Glomerular visceral epithelial cell (primary cell): ENCODE results near the gene JUND.

Experiments used
- DNase-seq: peaks from one replicate; pipeline ENCODE4 v3.0.0-alpha.2; 2016; ENCODE audit errors: extremely low spot score

The JUND gene

DNA sequence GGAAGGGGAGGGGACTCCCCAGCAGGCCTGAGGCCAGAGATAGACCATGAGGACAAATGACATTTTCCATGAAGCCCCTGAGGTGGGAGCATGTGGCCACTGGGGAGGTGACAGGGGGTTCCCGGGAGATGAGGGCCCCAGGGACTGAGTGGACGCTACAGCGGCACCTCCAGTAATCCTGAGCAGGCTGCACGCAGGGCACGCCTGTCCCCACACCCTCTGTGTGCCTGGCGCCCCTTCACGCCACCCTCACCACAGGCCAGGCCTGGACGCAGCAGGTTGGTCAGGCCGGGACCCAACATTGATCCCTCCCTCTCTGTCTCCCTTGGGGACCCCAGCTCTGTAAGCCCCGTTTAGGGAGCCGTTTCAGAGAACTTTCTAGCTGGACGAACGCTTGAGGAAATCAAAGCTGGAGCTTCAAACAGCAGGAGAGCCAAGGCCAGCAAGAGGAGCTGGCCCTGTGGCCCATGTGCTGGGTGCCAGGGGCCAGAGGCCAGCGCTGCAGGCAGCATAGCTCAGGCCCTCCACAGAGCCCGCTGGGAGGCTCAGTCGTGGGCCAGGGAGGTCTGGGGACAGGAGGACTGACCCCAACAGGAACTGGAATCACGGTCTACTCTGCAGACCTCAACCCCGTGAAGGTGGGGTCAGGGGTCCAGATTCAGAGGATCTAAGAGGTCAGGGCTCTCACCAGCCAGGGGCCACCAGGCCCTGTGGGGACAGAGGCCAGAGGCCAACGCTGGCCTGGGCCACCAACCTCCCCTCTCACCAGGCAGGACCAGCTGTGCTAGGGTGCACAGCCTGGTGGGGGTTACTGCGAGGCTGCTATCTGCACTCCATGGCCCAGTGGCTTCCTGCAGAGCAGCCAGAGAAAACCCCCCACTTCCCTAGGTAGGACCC is 26.9 kb upstream of the JUND start:
- DNase-seq: no peak

DNA sequence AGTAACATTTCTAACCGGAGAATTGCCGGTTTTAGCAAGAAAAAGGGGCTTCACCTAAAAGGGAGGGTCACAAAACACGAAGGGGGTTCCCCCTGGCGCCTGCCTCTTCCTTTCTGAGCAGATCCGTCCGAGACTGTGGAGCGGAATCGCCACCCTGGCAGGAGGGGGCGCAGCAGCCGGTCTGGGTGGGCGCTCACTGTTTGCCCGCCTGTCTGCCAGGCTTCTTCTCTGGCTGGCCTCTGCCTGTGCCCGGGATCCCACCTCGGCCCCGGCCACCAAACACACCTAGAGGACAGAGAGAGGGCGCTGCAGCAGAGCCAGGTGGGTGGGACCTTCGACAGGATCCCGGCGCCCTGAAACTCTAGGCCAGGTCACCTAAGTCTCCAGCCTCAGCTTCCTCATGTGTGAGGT is 25.9 kb upstream of the JUND start:
- no peak for DNase-seq

DNA sequence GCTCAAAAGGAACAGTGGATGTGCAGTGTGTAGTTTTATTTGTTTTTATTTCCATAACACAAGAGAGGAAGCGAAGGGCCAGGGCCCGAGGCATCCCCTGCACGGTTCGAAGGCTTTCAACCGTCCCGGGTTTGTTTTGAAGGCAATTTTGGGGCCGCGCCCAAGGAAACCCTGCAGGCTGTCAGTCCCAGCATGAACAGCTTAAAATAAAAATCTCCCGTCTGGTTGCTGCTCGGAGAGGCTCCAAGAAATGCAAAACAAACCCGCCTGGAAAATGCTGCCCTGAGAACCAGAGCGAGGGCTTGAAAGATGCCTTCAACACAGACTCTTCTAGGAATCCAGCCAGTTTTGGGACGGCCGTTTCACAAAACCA is 25.5 kb upstream of the JUND start:
- no peak for DNase-seq

DNA sequence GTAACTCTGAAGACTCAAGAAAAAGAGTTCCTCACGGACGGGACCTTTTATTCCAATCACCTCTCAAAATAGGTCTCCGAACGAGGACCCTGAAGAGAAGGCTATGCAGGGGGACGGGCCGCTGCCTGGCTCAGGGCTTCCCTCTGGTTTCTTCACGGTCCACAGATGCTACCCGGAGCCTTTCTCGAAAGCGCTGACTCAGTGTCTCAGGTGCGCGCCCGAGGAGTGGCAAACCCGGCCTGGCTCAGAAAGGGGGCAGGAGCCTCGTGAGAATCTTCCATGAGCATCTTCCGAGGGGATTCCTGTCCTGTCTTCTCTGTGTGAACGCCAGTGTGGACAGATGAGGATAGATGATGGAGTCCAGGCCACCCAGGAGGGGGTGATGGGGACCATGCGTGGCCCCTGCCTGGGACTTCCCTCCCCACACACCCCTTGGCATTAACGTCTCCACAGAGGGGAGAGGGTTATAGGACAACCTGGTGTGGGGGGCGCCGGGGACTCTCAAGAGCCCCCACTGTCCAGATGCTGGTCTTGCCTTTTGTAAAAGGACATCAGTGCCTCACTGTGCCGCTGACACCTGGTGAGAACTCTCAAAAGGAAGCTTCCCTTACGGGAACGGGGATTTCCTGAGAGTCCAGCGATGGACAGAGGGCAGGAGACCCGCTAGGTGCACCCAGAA is 24.9 kb upstream of the JUND start:
- DNase-seq: no peak

- peak; percentile 78 for DNase-seq
These were observed 23.3 kb upstream of the JUND start for GRCh38 chr19:18304458-18305310.

GRCh38 chr19:18304208-18304457 is 22.7 kb upstream of the JUND start:
- DNase-seq: no peak

DNA sequence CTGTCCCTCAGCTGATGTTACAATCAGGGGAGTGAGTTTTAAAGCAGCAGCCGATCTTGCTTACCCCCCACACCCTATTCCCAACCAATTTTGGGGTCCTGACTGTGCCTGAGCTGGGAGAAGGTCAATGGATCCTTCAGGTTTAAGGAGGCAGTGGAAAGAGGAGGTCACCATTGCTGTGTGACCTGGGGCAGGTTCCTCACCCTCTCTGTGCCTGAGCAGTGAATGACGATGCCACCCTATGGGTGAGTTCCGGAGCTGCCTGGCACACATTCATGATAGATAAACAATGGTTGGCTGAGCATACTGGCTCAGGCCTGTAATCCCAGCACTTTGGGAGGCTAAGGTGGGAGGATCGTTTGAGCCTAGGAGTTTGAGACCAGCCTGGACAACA is 20.3 kb upstream of the JUND start:
- no peak for DNase-seq

DNA sequence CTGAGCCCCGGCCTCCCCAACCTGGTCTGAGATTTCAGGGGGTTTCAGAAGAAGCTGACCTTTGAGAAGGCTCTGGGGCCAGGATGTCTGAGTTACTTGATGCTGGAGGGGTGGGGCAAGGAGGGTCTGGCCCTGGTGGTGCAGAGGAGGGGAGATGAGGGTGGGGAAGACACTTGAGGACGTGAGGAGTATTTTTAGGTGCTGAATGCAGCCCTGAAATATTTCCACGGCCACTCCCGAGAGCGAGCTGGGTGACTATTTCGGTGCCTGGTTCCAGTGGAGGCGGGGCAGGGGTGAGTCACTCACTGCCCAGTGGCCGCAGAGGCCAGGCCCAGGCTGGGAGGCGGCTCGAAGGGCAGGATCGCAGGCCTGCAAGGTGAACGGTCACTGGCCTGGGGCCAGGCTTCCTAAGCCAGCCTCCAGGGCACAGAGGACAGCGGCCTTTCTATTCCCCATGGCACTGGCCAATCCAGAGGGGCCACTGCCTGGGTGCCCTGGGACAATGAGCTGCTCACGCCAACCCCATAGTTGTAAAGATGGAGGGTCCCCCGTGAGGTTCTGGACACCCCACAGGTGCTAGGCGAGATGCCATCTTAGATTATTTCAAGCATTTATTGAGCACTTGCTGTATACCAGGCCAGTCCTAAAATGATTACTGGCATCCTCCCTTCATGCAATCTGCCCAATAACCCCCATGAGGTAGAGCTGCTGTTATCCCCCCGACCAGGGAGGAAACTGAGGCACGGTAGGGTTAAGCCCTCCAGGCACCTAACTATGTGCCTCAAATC is 19.7 kb upstream of the JUND start:
- DNase-seq: peak; percentile 84

GRCh38 chr19:18299654-18300053 is 18.2 kb upstream of the JUND start:
- no peak for DNase-seq

DNA sequence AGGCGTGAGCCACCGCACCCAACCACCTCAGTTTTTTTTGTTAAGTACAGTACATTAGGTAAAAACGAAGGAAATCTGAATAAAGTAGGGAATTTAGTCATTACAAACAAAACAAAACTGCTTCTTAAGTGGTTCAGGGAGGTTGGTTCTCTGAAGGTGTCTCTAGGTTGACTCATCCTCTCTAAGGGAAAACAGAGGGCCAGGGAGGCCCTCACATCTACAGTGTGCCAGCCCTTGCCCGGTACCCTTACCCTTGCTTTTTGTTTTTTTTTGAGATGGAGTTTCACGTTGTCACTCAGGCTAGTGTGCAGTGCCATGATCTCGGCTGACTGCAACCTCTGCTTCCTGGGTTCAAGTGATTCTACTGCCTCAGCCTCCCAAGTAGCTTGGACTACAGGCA is 17.2 kb upstream of the JUND start:
- no peak for DNase-seq

- DNase-seq: no peak
These were observed 15.9 kb upstream of the JUND start for GRCh38 chr19:18297308-18297707.

GRCh38 chr19:18295034-18295451 is 13.6 kb upstream of the JUND start:
- no peak for DNase-seq

DNA sequence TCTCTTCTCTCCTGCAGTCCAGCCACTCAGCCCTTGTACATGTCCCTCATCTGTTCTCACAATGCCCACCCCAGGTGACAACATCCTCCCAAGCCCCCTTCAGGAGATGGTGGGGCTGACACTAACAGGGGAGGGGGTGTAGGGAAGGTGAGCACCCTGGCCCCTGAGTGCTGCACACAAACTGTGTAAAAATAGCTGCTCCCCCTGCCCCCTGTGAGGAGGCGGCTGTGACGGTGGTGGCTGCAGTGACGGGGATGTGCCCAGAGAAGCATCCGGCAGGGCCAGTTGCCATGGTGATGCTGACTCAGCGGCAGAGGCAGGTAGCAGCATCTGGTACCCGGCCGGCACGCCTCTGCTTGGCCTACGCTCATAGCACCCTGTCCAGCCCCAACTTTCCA is 13.0 kb upstream of the JUND start:
- DNase-seq: no peak

GRCh38 chr19:18293642-18294466 is 12.4 kb upstream of the JUND start:
- DNase-seq: no peak

DNA sequence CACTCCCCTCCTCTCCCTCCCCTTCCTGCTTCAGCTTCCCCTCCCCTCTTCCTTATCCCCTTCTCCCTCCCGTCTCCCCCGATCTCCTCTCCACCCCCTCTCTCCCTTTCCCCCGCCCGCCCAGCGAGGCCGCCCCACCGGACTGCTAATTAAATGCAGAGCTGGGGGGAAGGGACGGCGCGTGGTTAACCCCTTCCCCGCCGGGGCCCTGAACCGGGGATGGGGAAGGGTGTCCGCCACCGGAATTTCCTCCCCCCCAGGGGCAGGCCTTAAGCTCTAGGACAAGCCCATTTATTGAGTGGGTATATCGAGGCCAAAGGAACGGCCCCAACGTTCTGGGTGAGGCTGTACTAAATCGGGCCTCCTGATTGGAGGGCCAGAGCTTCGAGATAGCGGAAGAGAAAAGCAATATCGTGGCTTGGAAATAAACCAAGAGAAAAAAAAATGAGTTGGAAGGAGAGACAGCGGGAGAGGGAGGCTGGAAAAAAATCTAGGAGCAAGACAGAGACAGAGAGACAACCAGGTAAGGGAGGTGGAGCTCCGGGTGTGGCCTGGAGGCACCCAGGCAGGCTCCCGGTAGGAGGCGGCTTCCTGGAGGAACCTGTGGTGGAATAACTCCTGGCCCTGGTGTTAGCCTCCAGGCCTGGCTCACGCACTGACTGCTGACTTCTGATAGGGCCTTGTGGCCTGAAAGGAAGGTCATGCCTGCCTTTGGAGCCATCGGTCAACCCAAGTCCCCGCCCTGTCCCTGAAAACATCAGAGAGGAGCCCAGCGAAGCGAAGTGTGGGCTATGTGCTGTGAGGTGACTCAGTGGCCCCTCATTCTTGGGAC is 11.6 kb upstream of the JUND start:
- peak; percentile 34 for DNase-seq

GRCh38 chr19:18292462-18292809 is 11.0 kb upstream of the JUND start:
- no peak for DNase-seq

DNA sequence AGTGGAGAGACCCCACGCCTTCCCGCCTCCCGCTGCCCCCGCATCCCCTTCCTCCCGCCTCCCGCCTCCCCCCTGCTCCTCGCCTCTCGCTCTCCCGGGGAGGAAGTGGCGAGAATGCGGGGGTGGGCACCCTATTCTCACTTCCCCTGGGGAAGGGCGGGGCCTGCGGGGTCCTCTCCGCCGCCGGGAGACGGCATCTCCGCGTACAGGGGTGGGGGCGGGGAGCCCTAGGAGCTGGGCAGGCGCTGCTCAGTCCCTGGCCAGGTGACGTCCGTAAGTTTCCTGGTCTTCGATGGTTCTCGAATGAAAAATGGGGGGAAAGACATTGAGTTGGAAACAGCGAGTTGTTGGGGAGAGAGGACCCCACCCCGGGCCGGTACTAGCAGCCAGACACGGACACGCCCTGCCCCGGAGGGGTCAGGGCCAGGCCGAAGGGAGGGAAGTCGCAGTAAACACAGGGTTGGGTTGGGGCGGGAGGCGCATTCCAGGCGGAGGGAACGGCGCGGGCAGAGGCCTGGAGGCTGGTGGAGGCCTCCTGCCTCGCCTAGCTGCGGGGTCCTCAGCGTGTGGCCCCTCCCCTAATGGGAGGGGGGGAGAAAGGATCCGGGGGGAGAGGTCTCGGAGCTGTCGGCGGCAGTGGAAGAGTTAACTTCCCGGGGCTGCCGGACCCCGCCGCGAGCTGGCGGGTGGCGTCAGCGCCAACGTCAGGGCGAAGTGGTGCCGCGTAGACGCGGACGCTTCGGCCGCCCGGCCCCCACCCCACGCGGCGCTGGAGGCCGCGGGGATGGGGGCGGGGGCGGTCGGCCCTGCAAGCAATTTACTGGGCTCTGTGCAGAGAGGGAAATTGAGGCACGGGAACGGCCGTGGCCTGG is 10.4 kb upstream of the JUND start:
- DNase-seq: peak; percentile 61

DNA sequence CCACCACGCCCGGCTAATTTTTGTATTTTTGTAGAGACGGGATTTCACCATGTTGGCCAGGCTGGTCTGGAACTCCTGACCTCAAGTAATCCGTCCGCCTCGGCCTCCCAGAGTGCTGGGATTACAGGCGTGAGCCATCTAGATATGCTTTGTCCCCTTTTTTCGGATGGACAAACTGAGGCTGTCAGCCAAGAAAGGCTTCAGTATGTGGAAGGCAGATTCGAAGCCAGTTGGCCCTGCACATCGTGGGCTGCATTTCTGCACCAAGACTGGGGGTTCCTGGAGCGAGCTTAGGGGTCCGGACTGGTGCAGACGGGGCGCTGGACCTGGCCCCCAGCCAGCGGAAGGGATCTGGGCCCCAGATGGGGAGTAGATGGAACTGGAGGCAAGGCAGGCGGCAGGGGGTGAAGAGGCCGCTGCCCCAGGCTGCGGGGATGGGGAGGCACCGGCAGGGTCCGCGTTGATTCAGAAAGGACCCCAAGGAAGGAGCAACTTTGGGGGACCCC is 9.7 kb upstream of the JUND start:
- DNase-seq: no peak
